ENCODE results near the gene TBC1D1. TPM values are rescaled to one million over a fixed set of nuclear protein-coding genes. Genes with fewer than 3 reads are reported as not detected.

The TBC1D1 gene
- total RNA-seq, 1 experiment from 2014 or later = 56.0 TPM

DNA sequence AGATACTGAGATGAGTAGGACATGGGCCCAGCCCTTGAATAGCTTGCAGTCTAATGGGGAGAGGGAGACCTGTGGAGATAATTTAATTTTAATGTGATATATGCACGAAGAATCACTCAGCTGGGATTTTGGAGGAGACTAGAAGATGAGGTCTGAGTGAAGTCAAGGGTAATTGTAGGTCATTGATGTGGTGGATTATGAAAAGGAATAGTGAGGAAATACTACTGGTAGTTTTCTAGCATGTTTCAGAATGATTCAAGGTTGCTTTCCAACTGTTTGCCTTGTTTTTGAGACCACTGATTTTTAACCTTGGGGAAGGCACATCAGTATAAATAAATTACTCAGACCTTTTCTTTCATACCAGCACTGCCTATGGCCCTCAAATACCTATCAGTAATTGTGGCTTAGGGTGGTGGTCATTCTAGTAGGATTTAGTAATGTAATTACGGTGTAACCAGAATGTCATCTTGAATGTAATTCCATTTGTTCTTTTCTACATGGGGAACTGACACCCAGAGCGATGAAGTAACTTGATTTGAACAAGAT is 94.9 kb downstream of the TBC1D1 start:
- TF ChIP-seq POLR2AphosphoS5 (IDR thresholded peaks at IDR 0.05; ENCODE audit: low read depth, low read length) (no peak), TCF7L2 (IDR thresholded peaks at IDR 0.05; ENCODE audit: low read depth, low read length) (no peak), CTCF (IDR thresholded peaks at IDR 0.05) (no peak), SIN3A (IDR thresholded peaks at IDR 0.05; ENCODE audit: borderline replicate concordance, insufficient read depth, low read depth, low read length) (no peak), REST (IDR thresholded peaks at IDR 0.05; ENCODE audit: insufficient read depth in 1 of 2, low read depth in 2 of 2, low read length in 1 of 2) (no peak)
- peaks cover 14% of the 10 kb centered on the region for H3K4me1 ChIP-seq (ENCODE audit: control insufficient read depth, insufficient read depth, low read length)
- in situ Hi-C loops (cut with HindIII; ENCODE audit: low pct_unique_long_range_greater_than_20kb, low sequenced_read_pairs) (no loop called here), intact Hi-C loops (cut with micrococcal nuclease; ENCODE audit: unreplicated experiment) (no loop called here)
- no peak for DNase-seq (ENCODE audit: low read depth, low spot score)
- H3K36me3 ChIP-seq (ENCODE audit: control insufficient read depth, insufficient read depth, low read length) = no peaks in the 10 kb centered on the region
- ChIA-PET POLR2A (no interaction called here), CTCF (no interaction called here)
- no TSS peak for BruUV-seq (replicated peaks)
- H3K27ac ChIP-seq (ENCODE audit: low read length) = no peak overlapping the region
- no peak for ATAC-seq
- no peaks in the 10 kb centered on the region for H3K9me3 ChIP-seq (ENCODE audit: control insufficient read depth, insufficient read depth, low read depth, low read length)
- H3K27me3 ChIP-seq (ENCODE audit: control insufficient read depth, insufficient read depth, low read length) = no peaks in the 10 kb centered on the region
- H3K4me3 ChIP-seq (ENCODE audit: low read depth in 2 of 2, low read length in 2 of 2) = no peak overlapping the region

GRCh38 chr4:37988670-37989069 is 97.8 kb downstream of the TBC1D1 start:
- TF ChIP-seq CTCF (IDR thresholded peaks at IDR 0.05) = no peak
- TF ChIP-seq SIN3A (IDR thresholded peaks at IDR 0.05; ENCODE audit: borderline replicate concordance, insufficient read depth, low read depth, low read length) = no peak
- no peak for TF ChIP-seq REST (IDR thresholded peaks at IDR 0.05; ENCODE audit: insufficient read depth in 1 of 2, low read depth in 2 of 2, low read length in 1 of 2)
- no peak for TF ChIP-seq TCF7L2 (IDR thresholded peaks at IDR 0.05; ENCODE audit: low read depth, low read length)
- no peak for TF ChIP-seq POLR2AphosphoS5 (IDR thresholded peaks at IDR 0.05; ENCODE audit: low read depth, low read length)
- H3K4me3 ChIP-seq (ENCODE audit: low read depth in 2 of 2, low read length in 2 of 2) = no peak overlapping the region
- intact Hi-C loops (cut with micrococcal nuclease; ENCODE audit: unreplicated experiment) (no loop called here), in situ Hi-C loops (cut with HindIII; ENCODE audit: low pct_unique_long_range_greater_than_20kb, low sequenced_read_pairs) (no loop called here)
- no peak for ATAC-seq
- DNase-seq (ENCODE audit: low read depth, low spot score) = no peak
- no peaks in the 10 kb centered on the region for H3K27me3 ChIP-seq (ENCODE audit: control insufficient read depth, insufficient read depth, low read length)
- ChIA-PET POLR2A (no interaction called here), CTCF (interaction anchor here (0.5 kb wide), 1 partner anchor 331 kb away, joined by 5 read pairs; no protein-coding TSS in a partner anchor)
- no peak overlapping the region for H3K27ac ChIP-seq (ENCODE audit: low read length)
- BruUV-seq (replicated peaks) = no TSS peak
- H3K36me3 ChIP-seq (ENCODE audit: control insufficient read depth, insufficient read depth, low read length) = no peaks in the 10 kb centered on the region
- H3K4me1 ChIP-seq (ENCODE audit: control insufficient read depth, insufficient read depth, low read length) = no peaks in the 10 kb centered on the region
- no peaks in the 10 kb centered on the region for H3K9me3 ChIP-seq (ENCODE audit: control insufficient read depth, insufficient read depth, low read depth, low read length)
